AG08395 (cell line): Measurements from ENCODE around the gene CPLANE1.

Experiments used
- DNase-seq: peaks from one replicate; pipeline ENCODE4 v3.0.0; 2012; ENCODE audit warnings: mixed read lengths, low spot score

The CPLANE1 gene

DNA sequence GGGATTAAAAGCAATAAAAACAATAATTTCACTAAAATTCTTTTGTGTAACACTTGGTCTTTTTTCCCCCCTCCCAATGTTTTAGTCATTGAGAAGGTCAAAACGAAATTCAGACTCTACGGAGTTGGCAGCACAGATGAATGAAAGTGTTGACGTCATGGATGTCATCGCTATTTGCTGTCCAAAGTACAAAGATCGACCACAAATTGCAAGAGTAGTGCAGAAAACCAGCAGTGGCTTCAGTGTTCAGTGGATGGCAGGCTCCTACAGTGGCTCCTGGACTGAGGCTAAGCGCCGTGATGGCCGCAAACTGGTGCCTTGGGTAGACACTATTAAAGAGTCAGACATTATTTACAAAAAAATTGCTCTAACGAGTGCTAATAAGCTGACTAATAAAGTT, 184.7 kb downstream of the CPLANE1 start:
- no peak for DNase-seq

DNA sequence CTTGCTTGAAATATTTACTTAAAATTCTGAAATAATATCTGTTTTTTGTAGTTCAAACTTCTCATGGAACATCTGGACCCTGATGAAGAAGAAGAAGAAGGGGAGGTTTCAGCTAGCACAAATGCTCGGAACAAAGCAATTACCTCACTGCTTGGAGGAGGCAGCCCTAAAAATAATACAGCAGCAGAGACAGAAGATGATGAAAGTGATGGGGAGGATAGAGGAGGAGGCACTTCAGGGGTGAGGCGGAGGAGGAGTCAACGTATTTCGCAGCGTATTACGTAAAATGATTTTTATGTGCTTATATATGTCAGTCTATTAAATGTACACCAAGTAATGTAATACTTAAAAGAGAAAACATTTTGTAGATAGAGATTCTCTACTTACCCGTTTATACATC, 185.4 kb downstream of the CPLANE1 start:
- no peak for DNase-seq

DNA sequence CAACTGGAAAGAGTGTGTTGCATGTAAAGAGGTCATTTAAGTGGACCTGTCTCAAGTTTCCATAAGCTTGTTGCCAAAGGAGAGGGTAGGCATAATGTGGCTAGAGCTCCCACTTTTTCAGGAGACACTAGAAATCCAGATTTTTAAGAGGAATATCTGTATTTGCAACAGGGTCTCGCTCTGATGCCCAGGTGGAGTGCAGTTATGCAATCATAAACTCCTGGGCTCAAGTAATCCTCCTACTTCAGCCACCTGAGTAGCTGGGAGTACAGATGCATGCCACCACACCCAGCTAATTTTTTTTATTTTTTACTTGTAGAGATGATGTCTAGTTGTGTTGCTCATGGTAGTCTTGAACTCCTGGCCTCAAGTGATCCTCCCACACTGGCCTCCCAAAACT, 189.1 kb downstream of the CPLANE1 start:
- no peak for DNase-seq

DNA sequence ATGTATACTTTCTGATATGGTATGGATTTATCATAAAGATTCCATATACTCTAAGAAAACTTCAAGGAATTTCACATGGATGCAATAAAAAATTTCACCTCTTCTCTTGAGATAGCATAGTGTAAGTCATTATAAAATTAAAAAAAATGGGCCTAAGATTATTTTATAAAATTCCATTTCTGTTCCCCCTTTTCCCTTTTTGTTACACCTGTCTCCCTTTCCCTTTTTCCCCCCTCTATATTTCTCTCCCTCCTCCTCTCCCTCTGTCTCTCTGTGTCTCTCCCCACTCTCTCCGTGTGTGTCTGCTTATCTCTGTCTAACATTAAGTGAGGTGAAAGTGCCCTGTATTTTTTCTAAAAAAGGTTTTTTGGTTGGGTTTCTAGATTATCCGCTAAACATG, 192.4 kb downstream of the CPLANE1 start:
- no peak for DNase-seq
